AG04449 (cell line): ENCODE results near the gene SOCS1.
"Not testable (repeated sequence)": the region's sequence is repeated elsewhere in the genome, so short reads cannot be mapped to it uniquely, and the experiment has no call there.

ENCODE experiments used
- CTCF ChIA-PET: fragments of 350-600 bp; formaldehyde crosslinking; extraction: SDS; loops from one replicate; lab custom pipeline; 2021; ENCODE audit warnings: antibody characterized with exemption; lab: Yijun Ruan, JAX
- POLR2A ChIA-PET: fragments of 400-600, 350-600 bp; formaldehyde crosslinking; extraction: SDS; loops from one replicate; lab custom pipeline; 2020; ENCODE audit warnings: antibody characterized with exemption, inconsistent platforms; lab: Yijun Ruan, JAX
- DNase-seq: peaks from one replicate; pipeline ENCODE4 v3.0.0-alpha.2; 2010; ENCODE audit warnings: low read depth, low spot score
- H3K4me3 ChIP-seq: 2 replicates; pipeline ENCODE4 v1.5.1; 2011; ENCODE audit warnings: low read depth, mild to moderate bottlenecking, control low read depth, low read length
- CTCF ChIP-seq: IDR thresholded peaks from one replicate; pipeline ENCODE4 v1.5.1; 2011; ENCODE audit warnings: mild to moderate bottlenecking, moderate library complexity, low read length, control low read depth, inconsistent platforms; ENCODE audit not compliant: insufficient read depth; ENCODE audit errors: missing control alignments

Gene SOCS1

GRCh38 chr16:11296351-11296705 is 40.3 kb upstream of the SOCS1 start:
- H3K4me3 ChIP-seq: no peak overlapping the region
- ChIA-PET CTCF (interaction anchor here (1.5 to 1.6 kb wide), 2 partner anchors 22 to 332 kb away, joined by 3 to 4 read pairs; no protein-coding TSS in a partner anchor), POLR2A (no interaction called here)
- no peak for TF ChIP-seq CTCF
- DNase-seq: no peak

- ChIA-PET POLR2A (no interaction called here), CTCF (no interaction called here)
- H3K4me3 ChIP-seq: no peak overlapping the region
- no peak for DNase-seq
- no peak for TF ChIP-seq CTCF
These were observed 39.7 kb upstream of the SOCS1 start for GRCh38 chr16:11295672-11296071.

- no peak for TF ChIP-seq CTCF
- no peak overlapping the region for H3K4me3 ChIP-seq
- ChIA-PET POLR2A (no interaction called here), CTCF (interaction anchor here (1.1 kb wide), 1 partner anchor 9 kb away, joined by 3 read pairs; no protein-coding TSS in a partner anchor)
- no peak for DNase-seq
These were observed 36.2 kb upstream of the SOCS1 start for GRCh38 chr16:11292076-11292748.

- CTCF ChIA-PET: interaction anchor here (1.1 kb wide), 1 partner anchor 10 kb away, joined by 3 read pairs; no protein-coding TSS in a partner anchor
- POLR2A ChIA-PET: no interaction called here
- DNase-seq: no peak
- TF ChIP-seq CTCF: no peak
- H3K4me3 ChIP-seq: no peak overlapping the region
These were observed 35.2 kb upstream of the SOCS1 start for GRCh38 chr16:11291091-11291703.

- POLR2A ChIA-PET: no interaction called here
- CTCF ChIA-PET: no interaction called here
- no peak for DNase-seq
- no peak for TF ChIP-seq CTCF
- H3K4me3 ChIP-seq: no peak overlapping the region
These were observed 34.3 kb upstream of the SOCS1 start for GRCh38 chr16:11290102-11290893.

- POLR2A ChIA-PET, H3K4me3 ChIP-seq, DNase-seq: not testable (repeated sequence)
- CTCF ChIA-PET: interaction anchor here (1.1 kb wide), 1 partner anchor 107 kb away, joined by 3 read pairs; no protein-coding TSS in a partner anchor
These were observed 33.7 kb upstream of the SOCS1 start for GRCh38 chr16:11289696-11290095.
